HepG2 (cell line): Measurements from ENCODE around the gene C4orf54. TPM values are rescaled to one million over a fixed set of nuclear protein-coding genes. Genes with fewer than 3 reads are reported as not detected.

Source experiments
- ATAC-seq: fragments of 200-7000 bp; cut with Tn5 transposase; 3 replicates; pipeline ENCODE4 v1.9.1; 2020; ENCODE audit warnings: mild to moderate bottlenecking, moderate library complexity
- BruUV-seq: library from RNA; stranded (reverse); fragments of 400-500 nt; replicated peaks from 2 replicates; lab custom pipeline; 2021; lab: Mats Ljungman, UMichigan
- CTCF ChIA-PET: fragments of 300-600 bp; formaldehyde crosslinking; extraction: SDS; loops from one replicate; lab custom pipeline; 2021; ENCODE audit warnings: low total read pairs, inconsistent platforms, low intra/inter-chr PET ratio; lab: Yijun Ruan, JAX
- POLR2A ChIA-PET: fragments of 350-600 bp; sonication (Branson Sonifier 250); formaldehyde crosslinking; loops from one replicate; lab custom pipeline; 2020; ENCODE audit warnings: antibody characterized with exemption, inconsistent platforms; lab: Yijun Ruan, JAX
- DNase-seq: peaks from one replicate; pipeline ENCODE4 v3.0.0-alpha.2; 2015; ENCODE audit warnings: low spot score
- FAIRE-seq: peaks from 3 replicates; lab custom pipeline; 2011; peaks lifted over from hg19 to GRCh38; lab: Jason Lieb, UNC
- H2AFZ ChIP-seq: one replicate; pipeline ENCODE4 v1.6.1; 2011; ENCODE audit warnings: low read length, inconsistent platforms
- H3K27ac ChIP-seq: fragments of 300-600 bp; 3 replicates; pipeline ENCODE4 v1.8.0; 2011; ENCODE audit warnings: mixed run types, mild to moderate bottlenecking, mixed read lengths, low read length, inconsistent platforms; ENCODE audit not compliant: insufficient read depth; ENCODE audit errors: extremely low read length
- H3K27me3 ChIP-seq, 2 experiments: fragments of 200-600 bp in 1 of 2; 2 replicates in 1 of 2; 3 replicates in 1 of 2; pipeline versions ENCODE4 v1.6.0 to v1.8.0; 2011; ENCODE audit warnings: low read length in 2 of 2, mild to moderate bottlenecking in 2 of 2, moderate library complexity in 2 of 2, inconsistent platforms in 1 of 2; ENCODE audit not compliant: insufficient read depth in 2 of 2, control insufficient read depth in 1 of 2
- H3K36me3 ChIP-seq, 2 experiments: fragments of 200-600 bp in 1 of 2; replicated peaks in 1 of 2; 2 replicates in 1 of 2; 3 replicates in 1 of 2; pipeline versions ENCODE4 v1.5.1 to v1.8.0; 2011; ENCODE audit warnings: low read length in 2 of 2, inconsistent platforms in 1 of 2; ENCODE audit not compliant: insufficient read depth in 2 of 2, control insufficient read depth in 1 of 2
- H3K4me1 ChIP-seq: 2 replicates; pipeline ENCODE4 v1.5.1; 2012; ENCODE audit warnings: low read length, inconsistent platforms; ENCODE audit not compliant: insufficient read depth
- H3K4me2 ChIP-seq: 2 replicates; pipeline ENCODE4 v1.6.0; 2011; ENCODE audit warnings: low read depth, low read length, inconsistent platforms
- H3K4me3 ChIP-seq, 3 experiments: fragments of 200-600 bp in 1 of 3; sonication (generic), shearing (Covaris generic) in 1 of 3; replicated peaks in 1 of 3; 2 replicates each; pipeline ENCODE4 v1.5.1; 2011 to 2016; ENCODE audit warnings: low read length in 3 of 3, inconsistent platforms in 2 of 3, low read depth in 2 of 3, mild to moderate bottlenecking in 2 of 3, control low read depth in 1 of 3, mixed read lengths in 1 of 3; ENCODE audit not compliant: insufficient read depth in 1 of 3
- H3K79me2 ChIP-seq: one replicate; pipeline ENCODE4 v1.6.1; 2011; ENCODE audit warnings: low read length, inconsistent platforms; ENCODE audit not compliant: insufficient read depth
- H3K9ac ChIP-seq: 2 replicates; pipeline ENCODE4 v1.6.0; 2011; ENCODE audit warnings: mild to moderate bottlenecking, low read depth, low read length, inconsistent platforms; ENCODE audit not compliant: insufficient read depth
- H3K9me3 ChIP-seq: 2 replicates; pipeline ENCODE4 v1.5.1; 2012; ENCODE audit warnings: mild to moderate bottlenecking, low read length
- H4K20me1 ChIP-seq: 2 replicates; pipeline ENCODE4 v1.6.0; 2011; ENCODE audit warnings: inconsistent platforms, mild to moderate bottlenecking, low read length, moderate library complexity; ENCODE audit not compliant: insufficient read depth
- ATF1 ChIP-seq: IDR thresholded peaks from 2 replicates; pipeline ENCODE4 v1.6.1; 2016; ENCODE audit warnings: mild to moderate bottlenecking, control low read depth
- CENPX ChIP-seq: sonication (generic); formaldehyde crosslinking; IDR thresholded peaks from 2 replicates; pipeline ENCODE4 v1.9.0; 2021; ENCODE audit warnings: mild to moderate bottlenecking, missing genetic modification reagents, moderate library complexity
- FOSL1 ChIP-seq: sonication (generic); formaldehyde crosslinking; IDR thresholded peaks from 2 replicates; pipeline ENCODE4 v1.9.0; 2021; ENCODE audit warnings: missing genetic modification reagents, borderline replicate concordance
- FOXC1 ChIP-seq: sonication (generic); formaldehyde crosslinking; IDR thresholded peaks from 2 replicates; pipeline ENCODE4 v1.8.0; 2022; ENCODE audit warnings: mild to moderate bottlenecking, missing genetic modification reagents, borderline replicate concordance
- HDAC2 ChIP-seq: sonication (generic); formaldehyde crosslinking; IDR thresholded peaks from 2 replicates; pipeline ENCODE4 v1.4.0; 2020; ENCODE audit warnings: missing genetic modification reagents
- IKZF4 ChIP-seq: sonication (generic); formaldehyde crosslinking; IDR thresholded peaks from 2 replicates; pipeline ENCODE4 v1.5.1; 2020; ENCODE audit warnings: borderline replicate concordance, mild to moderate bottlenecking, low read depth, missing genetic modification reagents; ENCODE audit errors: not compliant biosample characterization
- RFX1 ChIP-seq: fragments of 450-650 bp; IDR thresholded peaks from 2 replicates; pipeline ENCODE4 v1.6.1; 2017
- SP4 ChIP-seq: sonication (generic); formaldehyde crosslinking; IDR thresholded peaks from 2 replicates; pipeline ENCODE4 v1.8.1; 2023; ENCODE audit warnings: mild to moderate bottlenecking, missing genetic modification reagents
- THYN1 ChIP-seq: sonication (generic); formaldehyde crosslinking; IDR thresholded peaks from 2 replicates; pipeline ENCODE4 v1.8.1; 2023; ENCODE audit warnings: low read depth, mild to moderate bottlenecking, moderate library complexity, missing genetic modification reagents, borderline replicate concordance
- ZEB1 ChIP-seq: IDR thresholded peaks from 2 replicates; pipeline ENCODE4 v1.6.1; 2012; ENCODE audit warnings: mild to moderate bottlenecking, low read depth, inconsistent platforms; ENCODE audit not compliant: insufficient replicate concordance
- ZNF124 ChIP-seq: sonication (generic); formaldehyde crosslinking; IDR thresholded peaks from 2 replicates; pipeline ENCODE4 v1.4.0; 2020; ENCODE audit warnings: missing genetic modification reagents
- ZNF17 ChIP-seq: sonication (generic); formaldehyde crosslinking; IDR thresholded peaks from 2 replicates; pipeline ENCODE4 v1.5.0; 2020; ENCODE audit warnings: mild to moderate bottlenecking, missing genetic modification reagents
- ZNF281 ChIP-seq: sonication (generic); formaldehyde crosslinking; IDR thresholded peaks from 2 replicates; pipeline ENCODE4 v1.4.0; 2020; ENCODE audit warnings: missing genetic modification reagents, borderline replicate concordance
- ZNF510 ChIP-seq: sonication (generic); formaldehyde crosslinking; IDR thresholded peaks from 2 replicates; pipeline ENCODE4 v1.4.0; 2020; ENCODE audit warnings: low read depth, mild to moderate bottlenecking, missing genetic modification reagents
- ZNF546 ChIP-seq: sonication (generic); formaldehyde crosslinking; conservative IDR thresholded peaks from 2 replicates; pipeline ENCODE4 v1.8.1; 2023; ENCODE audit warnings: mild to moderate bottlenecking, missing genetic modification reagents
- ZNF615 ChIP-seq: sonication (generic); formaldehyde crosslinking; IDR thresholded peaks from 2 replicates; pipeline ENCODE4 v1.5.0; 2020; ENCODE audit warnings: mild to moderate bottlenecking, missing genetic modification reagents, borderline replicate concordance
- ZNF616 ChIP-seq: sonication (generic); formaldehyde crosslinking; IDR thresholded peaks from 2 replicates; pipeline ENCODE4 v1.5.0; 2020; ENCODE audit warnings: low read depth, mild to moderate bottlenecking, missing genetic modification reagents
- ZSCAN31 ChIP-seq: sonication (generic); formaldehyde crosslinking; IDR thresholded peaks from 2 replicates; pipeline ENCODE4 v1.5.0; 2020; ENCODE audit warnings: low read depth, mild to moderate bottlenecking, missing genetic modification reagents
- WGBS: methylation state at CpG from one replicate; pipeline ENCODE4 v1.1.6; 2017; ENCODE audit warnings: low lambda C conversion rate; 5-methylcytosine and 5-hydroxymethylcytosine counted together
- in situ Hi-C: cut with HindIII; loops from 2 replicates; pipeline ENCODE4 v1.10.0; 2017; ENCODE audit warnings: low pct_unique_long_range_greater_than_20kb; ENCODE audit not compliant: extremely low pct_ligation_motif_present
- intact Hi-C: fragments of 100-400 bp; cut with micrococcal nuclease; formaldehyde crosslinking; loops from one replicate; pipeline ENCODE4 v1.10.0; 2022; ENCODE audit not compliant: unreplicated experiment
- polyA plus RNA-seq, 8 experiments: library from polyadenylated mRNA; depleted of rRNA in 3 of 8; stranded (reverse) in 7 of 8; unstranded in 1 of 8; fragments of >200 nt; fragmentation: Illumina TruSeq in 4 of 8; extraction: Trizol in 4 of 8; gene quantifications; 2 replicates each; pipeline versions ENCODE4 v1.2.1 to v1.2.3, GENCODE V29; 2011 to 2016; ENCODE audit warnings: low read depth in 4 of 8, missing spikeins in 1 of 8, mixed read lengths in 1 of 8; ENCODE audit not compliant: insufficient read depth in 1 of 8
- total RNA-seq, 5 experiments: library from RNA; depleted of rRNA; stranded (reverse); fragments of >200 nt; fragmentation: Illumina TruSeq; extraction: Trizol; gene quantifications; 2 replicates each; pipeline ENCODE4 v1.2.3, GENCODE V29; 2016; ENCODE audit warnings: low read depth in 1 of 5
- TF ChIP-seq, protein P1 (sequence below): sonication (generic); formaldehyde crosslinking; IDR thresholded peaks from 2 replicates; pipeline ENCODE4 v1.5.0; 2020; ENCODE audit warnings: missing genetic modification reagents

The C4orf54 gene
- total and polyA plus RNA-seq, 2 of the 13 experiments (the other 11 are each of a cell fraction or from before 2014, with no cell fraction given) = not detected

DNA sequence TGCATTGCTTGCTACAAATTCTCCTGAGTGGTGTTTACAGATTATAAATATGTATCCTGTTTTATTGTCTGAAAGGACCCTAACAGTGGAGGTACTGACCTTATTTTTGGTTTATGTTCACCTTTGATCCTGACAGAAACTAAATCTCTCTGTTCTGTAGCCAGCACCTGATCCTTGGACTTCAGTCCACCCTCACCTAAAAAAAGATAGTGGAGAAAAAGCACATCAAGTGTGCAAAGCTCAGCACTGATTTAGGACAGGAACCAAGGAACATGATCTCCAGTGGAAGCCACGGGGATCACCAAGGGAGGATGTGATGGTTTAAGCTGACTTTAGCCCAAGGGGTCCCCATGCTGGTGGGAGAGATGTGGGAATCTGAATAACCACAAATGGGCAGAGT, 22.3 kb upstream of the C4orf54 start:
- H3K4me2 ChIP-seq = no peak overlapping the region
- no TSS peak for BruUV-seq
- no peak overlapping the region for H3K4me3 ChIP-seq
- no peaks in the 10 kb centered on the region for H3K4me1 ChIP-seq
- no peak for FAIRE-seq
- no peaks in the 10 kb centered on the region for H3K27me3 ChIP-seq
- intact Hi-C loops (no loop called here), in situ Hi-C loops (no loop called here)
- no peak overlapping the region for H3K27ac ChIP-seq
- CTCF ChIA-PET = no interaction called here
- no peaks in the 10 kb centered on the region for H3K79me2 ChIP-seq
- H3K9me3 ChIP-seq = no peaks in the 10 kb centered on the region
- no peak for TF ChIP-seq IKZF4 (CRISPR knock-in tag)
- TF ChIP-seq ZNF510 (CRISPR knock-in tag) = no peak
- no peak for TF ChIP-seq ZNF124 (CRISPR knock-in tag)
- no peak for TF ChIP-seq FOSL1
- no peak for TF ChIP-seq ZNF616
- no peak for TF ChIP-seq ATF1 (CRISPR knock-in tag)
- no peak for TF ChIP-seq CENPX (CRISPR knock-in tag)
- no peak for TF ChIP-seq ZNF546
- no peak for TF ChIP-seq SP4
- no peak for TF ChIP-seq THYN1
- TF ChIP-seq ZNF615 (CRISPR knock-in tag) = no peak
- no peak for TF ChIP-seq ZNF17 (CRISPR knock-in tag)
- TF ChIP-seq RFX1 = no peak
- TF ChIP-seq ZSCAN31 (CRISPR knock-in tag) = no peak
- no peak for TF ChIP-seq ZNF281
- TF ChIP-seq HDAC2 (CRISPR knock-in tag) = no peak
- TF ChIP-seq FOXC1 (CRISPR knock-in tag) = no peak
- TF ChIP-seq, protein P1, sequence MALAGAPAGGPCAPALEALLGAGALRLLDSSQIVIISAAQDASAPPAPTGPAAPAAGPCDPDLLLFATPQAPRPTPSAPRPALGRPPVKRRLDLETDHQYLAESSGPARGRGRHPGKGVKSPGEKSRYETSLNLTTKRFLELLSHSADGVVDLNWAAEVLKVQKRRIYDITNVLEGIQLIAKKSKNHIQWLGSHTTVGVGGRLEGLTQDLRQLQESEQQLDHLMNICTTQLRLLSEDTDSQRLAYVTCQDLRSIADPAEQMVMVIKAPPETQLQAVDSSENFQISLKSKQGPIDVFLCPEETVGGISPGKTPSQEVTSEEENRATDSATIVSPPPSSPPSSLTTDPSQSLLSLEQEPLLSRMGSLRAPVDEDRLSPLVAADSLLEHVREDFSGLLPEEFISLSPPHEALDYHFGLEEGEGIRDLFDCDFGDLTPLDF (CRISPR knock-in tag) = no peak
- TF ChIP-seq ZEB1 = no peak
- TF ChIP-seq, all 625 proteins: peak for 0
- DNase-seq (no peak), ATAC-seq (no peak)
- Histone ChIP-seq H3K36me3 (no peaks in the 10 kb centered on the region), H2AFZ (no peak overlapping the region), H4K20me1 (no peaks in the 10 kb centered on the region), H3K9ac (no peak overlapping the region)
- 0% methylated on average over 1 of the region's 1 CpG for WGBS
- POLR2A ChIA-PET = no interaction called here
